Activated CD4-positive, CD25-positive, alpha-beta regulatory T cell treated with anti-CD3 and anti-CD28 coated beads, Interleukin-2, amount 50 U/mL, for 24 hours (primary cell): ENCODE results near the gene SF3B2.

Source experiments
- ATAC-seq, 2 donors: fragments of 150-1000 bp; cut with Tn5 transposase; one replicate each; pipeline ENCODE4 v1.10.0; 2021; ENCODE audit warnings: mild to moderate bottlenecking in 1 of 2, moderate library complexity in 1 of 2

Gene SF3B2

DNA sequence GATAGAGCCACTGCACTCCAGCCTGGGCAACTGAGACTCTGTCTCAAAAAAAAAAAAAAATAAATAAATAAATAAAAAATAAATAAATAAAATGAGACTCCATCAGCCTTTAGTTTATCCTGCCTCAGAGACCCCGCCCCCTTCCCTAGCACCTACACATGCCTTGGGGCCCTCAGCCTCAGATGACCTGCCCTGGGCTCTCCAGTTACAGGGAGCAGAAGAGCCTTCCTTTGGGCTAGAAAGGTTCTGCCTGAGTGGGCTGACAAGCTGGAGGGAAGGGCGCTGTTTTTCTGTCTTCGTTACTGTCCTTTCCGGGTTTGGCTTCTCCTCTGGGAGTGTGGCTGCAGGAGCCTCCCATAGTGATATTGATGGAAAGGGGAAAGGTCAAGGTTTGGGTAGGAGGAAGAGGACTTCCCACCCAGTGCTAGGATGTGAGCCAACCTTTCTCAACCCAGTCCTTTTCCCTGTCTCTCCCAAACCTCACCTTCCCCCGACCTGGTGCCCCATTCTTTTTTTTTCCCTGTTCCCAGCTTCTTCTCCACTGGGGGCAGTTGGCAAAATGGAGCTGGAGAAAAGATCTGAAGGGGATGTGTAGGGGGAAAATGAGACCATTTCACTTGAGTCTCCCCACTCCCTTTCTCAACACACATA, 1.5 kb upstream of the SF3B2 start:
- ATAC-seq: no peak

DNA sequence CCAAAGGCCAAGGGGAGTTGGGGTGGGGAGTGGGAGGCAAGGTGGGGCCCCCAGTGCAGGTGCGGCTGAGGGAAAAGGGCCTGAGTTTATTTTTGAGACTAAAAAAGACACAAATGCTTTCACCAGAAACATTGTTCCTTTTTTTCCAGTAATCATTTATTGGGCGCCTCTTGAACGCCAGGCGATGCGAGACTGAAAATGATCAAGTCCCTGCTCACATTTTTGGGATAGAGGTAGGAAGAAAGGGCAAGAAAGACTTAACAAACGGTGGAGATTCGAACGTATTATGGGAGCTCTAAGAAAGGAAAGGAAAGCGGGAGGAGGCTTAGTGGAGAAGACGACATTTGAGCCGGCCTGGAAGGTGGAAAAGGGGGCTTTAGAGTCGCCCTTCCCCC, 796 bp upstream of the SF3B2 start:
- no peak for ATAC-seq

DNA sequence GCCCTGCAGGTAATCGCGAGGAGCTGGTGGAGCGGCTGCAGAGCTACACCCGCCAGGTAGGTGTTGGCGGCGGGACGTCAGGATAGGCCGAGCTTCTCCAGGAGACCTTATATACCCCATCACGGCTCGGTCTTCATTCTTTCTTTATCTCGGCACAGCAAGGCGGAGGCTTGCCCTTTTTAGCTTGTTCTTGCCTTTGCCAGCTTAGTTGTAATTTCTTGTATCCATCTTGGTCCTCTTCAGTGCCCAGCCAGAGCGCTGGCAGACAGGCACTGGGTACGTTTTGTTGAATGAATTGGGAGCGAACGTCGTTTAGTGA, 459 bp downstream of the SF3B2 start:
- ATAC-seq: no peak

DNA sequence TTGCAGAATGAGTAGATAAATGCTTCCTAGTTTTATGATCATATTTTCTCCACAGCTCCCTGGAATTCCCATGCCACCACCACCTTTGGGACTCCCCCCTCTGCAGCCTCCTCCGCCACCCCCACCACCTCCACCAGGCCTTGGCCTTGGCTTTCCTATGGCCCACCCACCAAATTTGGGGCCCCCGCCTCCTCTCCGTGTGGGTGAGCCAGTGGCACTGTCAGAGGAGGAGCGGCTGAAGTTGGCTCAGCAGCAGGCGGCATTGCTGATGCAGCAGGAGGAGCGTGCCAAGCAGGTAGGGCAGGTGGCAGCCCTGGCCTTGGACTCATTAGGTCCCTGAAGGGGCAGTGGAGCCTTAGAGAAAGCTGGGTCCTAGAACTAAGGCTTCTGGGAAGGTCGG, 2.9 kb downstream of the SF3B2 start:
- no peak for ATAC-seq

DNA sequence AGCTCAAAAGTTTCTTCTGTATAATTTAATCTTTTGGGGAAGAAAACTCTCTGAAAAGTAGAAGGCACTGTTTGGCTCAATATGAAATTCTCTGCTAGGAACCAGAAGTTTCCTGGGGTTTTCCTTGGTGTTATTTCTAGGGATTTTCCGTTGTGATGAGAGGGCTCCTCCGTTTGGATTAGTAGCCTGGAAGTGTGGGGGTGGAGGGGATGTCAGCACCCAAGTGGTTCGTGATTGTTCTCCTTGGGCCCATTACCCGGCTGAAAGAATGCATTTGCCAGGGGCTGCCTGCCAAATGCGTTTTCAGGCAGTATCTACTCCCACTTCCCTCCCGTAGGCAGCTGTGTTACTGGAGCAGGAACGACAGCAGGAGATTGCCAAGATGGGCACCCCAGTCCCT, 4.3 kb downstream of the SF3B2 start:
- ATAC-seq: no peak

DNA sequence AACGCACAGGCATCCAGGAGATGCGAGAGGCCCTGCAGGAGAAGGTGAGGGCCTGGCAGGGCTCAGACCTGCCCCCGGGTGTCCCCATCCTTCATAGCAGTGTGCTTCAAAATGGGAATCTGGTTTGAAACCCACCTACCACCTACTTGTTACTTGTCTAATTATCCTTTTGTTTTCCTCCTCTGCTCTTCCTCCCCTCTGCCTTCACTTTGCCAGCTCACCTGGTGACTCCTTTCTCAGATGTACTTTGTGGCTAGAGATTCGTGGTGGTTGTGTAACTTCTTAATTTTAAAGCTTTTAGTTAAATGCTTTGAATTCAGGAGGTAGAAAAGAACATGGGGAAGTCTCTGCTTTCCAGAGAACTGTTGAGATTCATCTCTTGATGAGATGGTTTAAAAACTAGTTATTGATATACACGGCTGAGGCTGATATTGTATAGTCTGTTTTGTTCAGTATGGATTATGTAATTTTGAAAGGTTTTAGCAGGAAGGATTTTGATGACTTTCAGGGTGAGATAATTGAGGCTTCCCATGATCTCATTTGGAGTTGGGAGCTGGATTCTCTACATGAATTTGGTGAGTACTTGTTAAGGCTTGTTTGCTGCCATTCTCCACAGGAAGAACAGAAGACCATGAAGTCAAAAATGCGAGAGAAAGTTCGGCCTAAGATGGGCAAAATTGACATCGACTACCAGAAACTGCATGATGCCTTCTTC, 8.0 kb downstream of the SF3B2 start:
- ATAC-seq: no peak

DNA sequence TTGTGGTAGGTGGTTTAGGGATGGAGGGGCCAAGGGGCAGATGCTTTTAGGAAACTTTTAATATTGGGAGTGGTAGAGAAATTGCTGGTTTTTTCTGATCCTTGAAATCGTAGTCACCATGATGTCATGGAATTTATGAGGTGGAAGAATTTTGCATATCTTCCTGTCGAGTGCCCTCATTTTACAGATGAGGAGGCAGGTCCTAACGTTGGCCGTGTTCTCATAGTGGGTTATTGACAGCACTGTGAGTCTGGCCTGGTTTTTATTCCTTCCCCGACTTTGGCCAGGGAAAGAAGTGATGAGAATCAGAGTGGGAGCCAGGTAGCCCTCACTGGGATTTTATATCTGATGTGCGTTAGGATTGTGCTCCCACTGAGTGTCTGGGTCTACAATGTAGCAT, 9.1 kb downstream of the SF3B2 start:
- ATAC-seq: peak; percentile 21 to 53

DNA sequence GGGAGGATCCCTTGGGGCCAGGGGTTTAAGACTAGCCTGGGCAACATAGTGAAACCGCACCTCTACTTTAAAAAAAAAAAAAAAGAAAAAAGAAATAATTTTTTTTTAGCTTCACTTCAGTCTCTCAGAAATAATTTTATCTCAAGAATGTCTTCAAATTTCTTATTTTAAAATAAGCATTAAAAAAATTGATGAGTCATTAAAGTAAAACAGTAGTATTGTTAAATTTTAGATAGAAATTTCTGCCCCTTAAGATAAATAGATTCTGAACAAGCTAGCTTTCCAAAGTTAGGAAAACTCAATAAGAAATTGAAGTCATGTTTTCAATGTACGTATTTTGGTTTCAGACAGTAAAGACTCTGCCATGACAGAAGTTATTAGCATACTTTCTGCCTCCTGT, 10.2 kb downstream of the SF3B2 start:
- ATAC-seq: no peak

DNA sequence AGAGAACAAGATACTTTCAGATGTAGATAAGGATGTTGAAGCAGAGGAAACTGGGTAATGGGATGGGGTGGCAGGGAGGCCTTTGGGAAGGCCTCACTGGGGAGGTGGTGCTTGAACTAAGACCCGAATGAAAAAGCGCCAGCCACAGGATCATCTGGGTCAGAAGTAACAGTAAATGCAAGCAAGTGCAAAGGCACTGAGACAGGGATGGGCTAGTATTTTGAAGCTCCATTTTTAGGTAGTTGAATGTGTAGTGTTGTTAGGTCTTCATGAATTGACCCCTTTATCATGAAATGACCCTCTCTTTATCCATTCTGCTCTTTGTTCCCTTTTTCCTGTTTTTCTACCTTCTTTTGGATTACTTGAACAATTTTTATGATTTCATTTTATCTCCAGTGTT, 11.7 kb downstream of the SF3B2 start:
- no peak for ATAC-seq

DNA sequence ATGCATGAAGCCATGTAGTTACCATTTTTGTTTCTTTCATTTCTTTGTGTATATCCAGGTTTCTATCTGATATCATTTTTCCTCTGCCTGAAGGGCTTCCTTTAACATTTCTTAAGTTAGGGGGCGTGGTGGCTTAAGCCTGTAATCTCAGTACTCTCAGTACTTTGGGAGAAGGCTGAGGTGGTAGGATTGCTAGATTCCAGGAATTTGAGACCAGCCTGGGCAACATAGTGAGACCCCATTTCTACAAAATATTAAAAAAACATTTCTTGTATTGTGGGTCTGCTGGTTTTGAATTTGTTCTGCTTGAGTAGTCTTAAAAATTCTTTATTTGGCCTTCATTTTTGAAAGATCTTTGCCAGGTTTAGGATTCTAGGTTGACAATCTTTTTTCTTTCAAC, 12.4 kb downstream of the SF3B2 start:
- no peak for ATAC-seq

DNA sequence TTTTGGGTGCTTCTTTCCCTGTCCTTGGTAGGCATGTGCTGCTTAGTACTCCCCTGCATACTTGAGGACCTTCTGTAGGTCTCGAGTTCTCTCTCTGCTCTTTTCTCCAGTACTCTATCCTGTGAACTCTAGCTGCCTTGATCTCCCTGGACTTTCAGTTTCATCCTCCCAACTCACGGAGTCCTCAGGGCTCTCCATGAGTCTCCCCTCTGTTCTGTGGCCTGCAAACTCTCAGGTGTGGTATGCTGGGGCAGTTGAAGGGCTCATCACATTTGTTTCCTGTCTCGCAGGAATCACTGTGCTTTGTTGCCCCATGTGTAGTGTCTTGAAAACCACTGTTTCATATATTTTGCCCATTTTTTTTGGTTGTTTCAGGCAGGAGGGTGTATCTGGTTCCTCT, 14.6 kb downstream of the SF3B2 start:
- no peak for ATAC-seq

DNA sequence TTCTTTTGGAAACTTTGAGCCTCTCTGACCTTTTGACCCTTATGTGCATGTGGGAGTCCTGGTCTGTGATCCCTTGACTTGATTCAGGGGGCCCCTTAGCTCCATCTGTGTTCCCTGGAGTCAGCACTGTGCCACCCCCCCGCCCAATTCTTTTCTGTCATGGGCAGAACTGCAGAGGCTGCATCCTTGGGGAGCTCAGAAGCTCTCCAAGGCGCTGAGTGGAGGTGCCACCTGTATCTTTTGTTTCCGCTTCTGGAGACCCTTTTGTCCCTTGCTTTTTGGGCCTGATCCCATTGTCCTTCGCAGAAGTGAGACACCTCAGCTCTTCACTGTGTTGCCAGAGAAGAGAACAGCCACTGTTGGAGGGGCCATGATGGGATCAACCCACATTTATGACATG, 15.5 kb downstream of the SF3B2 start:
- no peak for ATAC-seq

DNA sequence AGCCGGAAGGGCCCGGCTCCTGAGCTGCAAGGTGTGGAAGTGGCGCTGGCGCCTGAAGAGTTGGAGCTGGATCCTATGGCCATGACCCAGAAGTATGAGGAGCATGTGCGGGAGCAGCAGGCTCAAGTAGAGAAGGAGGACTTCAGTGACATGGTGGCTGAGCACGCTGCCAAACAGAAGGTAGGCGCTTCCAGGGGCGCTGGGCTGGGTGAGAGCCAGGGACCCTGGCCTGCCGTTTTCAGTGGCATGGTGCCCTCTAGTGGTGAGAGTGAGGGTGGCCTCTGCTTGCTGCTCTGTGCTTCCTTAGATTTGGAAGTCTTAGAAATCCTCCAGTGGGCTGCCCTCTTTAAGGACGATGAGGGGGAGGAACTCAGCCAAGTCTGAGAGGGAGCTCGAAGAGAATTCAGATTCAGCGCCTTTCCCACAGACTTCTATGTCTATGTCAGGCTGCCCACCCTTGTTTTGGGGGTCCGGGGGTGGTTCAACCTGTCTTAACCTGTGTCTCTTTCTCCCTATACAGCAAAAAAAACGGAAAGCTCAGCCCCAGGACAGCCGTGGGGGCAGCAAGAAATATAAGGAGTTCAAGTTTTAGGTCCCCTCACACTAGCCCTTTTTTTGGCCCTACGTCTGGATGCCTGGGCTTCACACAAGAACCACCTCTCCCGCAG, 16.1 kb downstream of the SF3B2 start:
- peak; percentile 36 to 42 for ATAC-seq

DNA sequence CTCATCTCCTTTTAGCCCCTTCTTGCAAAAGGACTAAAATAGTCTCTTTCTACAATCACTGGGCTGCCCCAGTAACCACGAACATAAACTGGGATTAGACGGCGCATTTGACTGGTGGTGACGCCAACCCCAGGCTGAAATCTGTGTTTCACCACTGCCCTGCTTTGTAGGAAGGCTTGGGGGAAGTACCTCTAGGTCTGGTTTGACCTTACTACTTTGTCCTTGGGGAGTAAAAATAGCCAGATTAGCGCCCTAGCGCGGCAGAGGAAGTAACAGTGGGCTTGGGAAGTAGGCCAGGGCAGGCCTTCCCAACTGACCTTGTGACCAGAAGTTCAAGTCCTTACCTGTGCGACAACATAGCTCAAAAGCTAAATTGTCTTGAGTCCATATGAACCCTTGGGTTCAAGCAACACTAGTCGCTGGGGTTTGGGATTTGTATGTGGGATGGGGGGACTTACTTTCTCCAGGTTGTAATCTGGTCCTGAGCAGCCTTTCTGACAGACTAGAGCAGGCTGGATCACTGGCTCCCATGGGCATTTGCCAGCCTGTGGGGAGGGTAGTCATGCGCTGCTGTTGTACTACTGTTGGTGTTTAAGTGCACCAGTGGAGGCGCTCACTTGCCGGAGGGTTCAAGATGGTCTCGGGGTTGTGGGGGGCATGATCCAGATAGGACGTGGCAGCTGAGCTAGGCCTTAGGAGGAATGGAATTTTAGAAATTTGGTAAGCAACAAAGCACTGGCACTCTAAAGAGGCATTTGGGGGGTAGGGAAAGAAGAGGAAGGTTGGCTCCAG, 17.0 kb downstream of the SF3B2 start:
- ATAC-seq: peak; percentile 6 to 19

DNA sequence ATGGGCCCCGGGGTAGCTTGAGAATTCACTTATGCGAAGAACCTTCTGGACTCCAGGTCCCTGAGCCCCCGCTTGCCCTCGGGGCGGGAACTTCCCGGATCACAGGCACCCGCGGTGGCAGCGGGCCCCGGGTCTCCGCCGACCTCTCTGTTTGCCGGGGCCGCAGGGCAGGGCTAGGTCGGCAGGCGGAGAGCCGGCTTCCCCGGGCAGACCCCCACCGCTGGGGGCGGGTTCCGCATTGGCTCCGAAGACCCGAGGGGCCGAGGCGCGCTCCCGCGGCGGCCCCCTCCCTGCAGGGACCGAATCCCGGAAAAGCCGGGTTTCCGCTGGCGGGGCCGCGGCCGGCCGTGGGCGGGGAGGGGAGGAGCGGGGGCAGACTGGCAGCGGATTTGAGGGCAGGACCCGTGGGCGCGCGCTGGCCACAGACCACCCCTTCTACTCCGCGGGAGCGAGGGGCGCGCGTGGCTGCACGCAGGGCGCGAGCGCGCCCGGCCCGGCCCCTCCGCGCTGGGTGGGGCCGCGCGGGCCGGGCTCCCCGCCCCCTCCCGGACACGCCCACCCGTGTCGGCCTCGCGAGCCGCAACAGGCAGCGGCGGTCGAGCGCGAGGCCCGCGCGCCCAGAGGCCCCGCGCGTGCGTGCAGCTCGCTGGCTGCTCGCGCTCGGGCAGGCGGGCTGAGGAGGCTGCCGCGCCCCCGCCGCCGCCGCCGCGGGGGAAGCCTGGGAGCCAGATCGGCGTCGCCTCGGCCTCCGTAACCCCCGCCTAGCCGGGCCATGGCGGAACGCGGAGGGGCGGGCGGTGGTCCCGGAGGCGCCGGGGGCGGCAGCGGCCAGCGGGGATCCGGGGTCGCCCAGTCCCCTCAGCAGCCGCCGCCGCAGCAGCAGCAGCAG, 17.8 kb downstream of the SF3B2 start, which contains the start of gene PACS1:
Gene PACS1 (plus strand): TSS at position 558 of the 889 bp plus-strand sequence. CDS start 215 bp downstream, at position 773.
- ATAC-seq: peak; percentile 70 to 71

DNA sequence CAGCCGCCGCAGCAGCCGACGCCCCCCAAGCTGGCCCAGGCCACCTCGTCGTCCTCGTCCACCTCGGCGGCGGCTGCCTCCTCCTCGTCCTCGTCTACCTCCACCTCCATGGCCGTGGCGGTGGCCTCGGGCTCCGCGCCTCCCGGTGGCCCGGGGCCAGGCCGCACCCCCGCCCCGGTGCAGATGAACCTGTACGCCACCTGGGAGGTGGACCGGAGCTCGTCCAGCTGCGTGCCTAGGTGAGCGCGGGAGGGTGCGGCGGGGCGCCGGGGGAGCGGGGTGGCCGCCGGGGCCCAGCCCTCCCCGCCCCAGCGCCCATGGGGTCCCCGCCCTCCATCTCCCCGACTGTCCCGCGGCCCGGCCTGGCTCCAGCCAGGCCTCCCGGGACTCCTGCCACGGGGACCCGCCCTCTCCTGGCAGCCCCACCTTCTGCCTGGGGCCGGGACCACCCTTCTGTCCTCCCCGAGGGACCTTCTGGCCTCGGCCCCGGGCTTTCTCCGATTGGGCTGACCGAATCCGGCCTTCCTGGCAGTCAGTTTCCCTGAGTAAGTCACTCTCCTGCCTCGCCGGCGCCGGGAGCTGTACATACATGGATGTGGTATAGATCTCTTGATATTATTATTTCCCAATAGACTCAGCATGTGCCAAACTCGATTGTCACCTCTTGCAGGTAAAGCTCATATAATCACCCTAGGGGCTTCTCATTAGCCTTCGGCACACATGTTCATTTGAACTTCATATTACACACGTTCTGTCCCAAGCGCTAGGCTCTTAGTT, 18.6 kb downstream of the SF3B2 start:
- ATAC-seq: peak; percentile 8 to 10

DNA sequence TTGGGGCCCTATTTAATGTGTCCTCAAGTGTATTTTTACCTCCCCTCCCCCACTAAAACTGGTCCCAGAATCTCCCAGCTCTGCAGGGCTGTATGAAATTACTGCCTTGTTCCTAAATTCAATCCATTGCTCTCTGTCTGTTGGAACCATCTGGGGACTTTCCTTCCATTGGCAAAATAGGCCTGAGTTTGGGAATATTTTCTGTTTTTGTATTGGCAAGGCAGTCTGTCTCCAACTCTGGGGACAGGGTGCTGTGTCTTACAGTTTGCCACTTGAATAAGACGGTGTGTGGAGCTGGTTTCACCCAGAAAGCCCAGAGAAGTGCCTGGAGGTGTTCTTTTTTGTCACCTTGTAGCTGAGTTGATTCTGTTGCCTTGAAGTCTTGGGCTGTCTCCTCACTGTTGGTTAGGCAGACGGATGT, 19.2 kb downstream of the SF3B2 start:
- ATAC-seq: no peak

DNA sequence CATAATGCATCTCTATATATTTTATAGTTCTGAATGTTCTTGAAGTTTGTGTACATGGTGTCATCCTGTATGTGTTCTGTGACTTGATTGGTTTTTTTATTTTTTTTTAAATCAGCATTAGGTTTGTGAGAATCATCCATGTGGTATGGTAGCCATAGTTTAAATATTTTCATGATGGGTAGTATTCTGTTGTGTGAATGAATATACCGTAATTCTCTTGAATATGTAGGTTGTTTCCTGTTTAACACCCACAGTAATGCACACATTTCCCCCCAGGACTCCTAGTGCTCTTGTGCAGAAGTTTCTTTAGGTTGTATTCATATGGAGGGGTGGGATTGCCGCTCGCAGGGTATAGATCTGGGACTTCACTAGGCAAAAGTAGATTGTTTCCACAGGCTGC, 19.9 kb downstream of the SF3B2 start:
- ATAC-seq: no peak

DNA sequence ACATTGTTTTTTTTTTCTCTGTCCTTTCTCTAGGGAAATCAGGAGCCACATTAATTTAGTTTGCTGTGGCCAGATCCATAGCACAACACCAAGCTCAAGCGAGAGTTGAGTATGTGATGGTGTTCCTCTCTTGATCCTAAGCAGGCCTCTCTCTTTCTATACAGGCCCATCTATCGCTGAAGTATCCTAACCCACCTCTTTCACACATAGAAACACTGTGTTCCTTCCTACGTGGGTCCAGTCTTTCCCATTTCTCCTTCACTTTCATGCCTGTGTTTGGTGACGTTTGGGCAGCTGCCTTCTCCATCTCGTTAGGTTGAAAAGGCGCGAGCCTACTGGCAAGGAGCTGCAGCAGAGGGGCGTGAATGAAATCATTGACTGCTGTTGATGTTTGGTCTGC, 20.4 kb downstream of the SF3B2 start:
- no peak for ATAC-seq

DNA sequence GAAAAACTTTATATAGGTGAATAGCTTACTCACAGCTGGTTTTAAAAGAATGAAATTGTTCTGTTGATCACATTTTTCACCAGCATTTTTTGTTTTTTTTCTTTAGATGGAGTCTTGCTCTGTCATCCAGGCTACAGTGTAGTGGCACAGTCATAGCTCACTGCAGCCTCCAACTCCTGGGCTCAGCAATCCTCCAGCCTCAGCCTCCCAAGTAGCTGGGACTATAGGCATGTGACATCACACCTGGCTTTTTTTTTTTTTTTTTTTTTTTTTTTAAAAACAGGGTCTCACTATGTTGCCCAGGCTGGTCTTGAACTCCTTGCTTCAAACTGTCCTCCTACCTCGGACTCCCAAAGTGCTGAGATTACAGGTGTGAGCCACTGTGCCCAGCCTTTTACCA, 21.5 kb downstream of the SF3B2 start:
- ATAC-seq: no peak

DNA sequence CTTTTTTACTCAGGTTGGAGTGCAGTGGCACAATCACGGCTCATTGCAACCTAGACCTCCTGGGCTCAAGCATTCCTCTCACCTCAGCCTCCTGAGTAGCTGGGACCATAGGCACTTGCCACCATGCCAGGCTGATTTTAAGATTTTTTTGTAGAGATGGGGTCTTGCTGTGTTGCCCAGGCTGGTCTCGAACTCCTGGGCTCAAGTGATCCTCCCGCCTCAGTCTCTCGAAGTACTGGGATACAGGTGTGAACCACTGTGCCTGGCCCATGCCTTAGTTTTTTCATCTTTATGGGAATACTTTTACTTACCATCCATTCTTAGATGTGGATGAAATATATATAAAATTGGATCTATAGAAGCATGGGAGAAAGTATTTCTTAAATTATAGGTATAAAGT, 23.1 kb downstream of the SF3B2 start:
- no peak for ATAC-seq

DNA sequence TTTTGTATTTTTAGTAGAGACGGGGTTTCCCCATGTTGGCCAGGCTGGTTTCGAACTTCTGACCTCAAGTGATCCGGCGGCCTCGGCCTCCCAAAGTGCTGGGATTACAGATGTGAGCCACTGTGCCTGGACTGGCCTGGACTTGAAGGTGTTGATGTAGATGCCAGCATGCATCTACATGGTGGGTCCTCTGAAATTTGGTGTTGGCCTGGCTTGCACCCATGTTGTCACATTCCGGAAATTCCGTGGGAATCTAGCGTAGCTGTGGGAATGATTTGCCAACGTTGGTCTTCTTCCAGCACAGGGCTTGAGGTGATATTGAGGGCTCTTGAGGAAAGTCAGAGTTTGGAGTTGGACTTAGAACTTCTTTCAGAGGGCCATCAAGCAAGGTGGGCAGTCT, 24.4 kb downstream of the SF3B2 start:
- ATAC-seq: no peak
